HL-60 (cell line): ENCODE results near the gene GNPTAB.

Experiments
- DNase-seq, 2 experiments: peaks; one replicate each; pipeline ENCODE4 v3.0.0-alpha.2; 2010 to 2020; ENCODE audit warnings: low read depth in 1 of 2, low spot score in 1 of 2
- H3K27ac ChIP-seq: fragments of 250-450 bp; sonication (Bioruptor Pico); replicated peaks from 2 replicates; pipeline ENCODE4 v1.5.1; 2020; ENCODE audit warnings: mild to moderate bottlenecking, moderate library complexity
- H3K27me3 ChIP-seq: fragments of 250-450 bp; sonication (Bioruptor Pico); 2 replicates; pipeline ENCODE4 v1.5.1; 2021; ENCODE audit warnings: mild to moderate bottlenecking, moderate library complexity; ENCODE audit not compliant: insufficient read depth, poor library complexity, severe bottlenecking
- H3K4me3 ChIP-seq: replicated peaks from 2 replicates; pipeline ENCODE4 v1.5.1; 2011; ENCODE audit warnings: mild to moderate bottlenecking, control low read depth, low read length; ENCODE audit not compliant: insufficient read depth
- CTCF ChIP-seq: IDR thresholded peaks from one replicate; pipeline ENCODE4 v1.5.1; 2011; ENCODE audit warnings: low read length, control low read depth, inconsistent platforms; ENCODE audit not compliant: insufficient read depth
- GABPA ChIP-seq: IDR thresholded peaks from 2 replicates; pipeline ENCODE4 v1.6.1; 2012; ENCODE audit warnings: low read depth
- POLR2AphosphoS5 ChIP-seq: IDR thresholded peaks from 2 replicates; pipeline ENCODE4 v1.6.1; 2012; ENCODE audit warnings: low read depth
- REST ChIP-seq: IDR thresholded peaks from 2 replicates; pipeline ENCODE4 v1.6.1; 2012; ENCODE audit warnings: low read depth; ENCODE audit not compliant: insufficient replicate concordance
- SPI1 ChIP-seq: IDR thresholded peaks from 2 replicates; pipeline ENCODE4 v1.6.1; 2012; ENCODE audit warnings: low read depth, mild to moderate bottlenecking, borderline replicate concordance

GNPTAB gene

DNA sequence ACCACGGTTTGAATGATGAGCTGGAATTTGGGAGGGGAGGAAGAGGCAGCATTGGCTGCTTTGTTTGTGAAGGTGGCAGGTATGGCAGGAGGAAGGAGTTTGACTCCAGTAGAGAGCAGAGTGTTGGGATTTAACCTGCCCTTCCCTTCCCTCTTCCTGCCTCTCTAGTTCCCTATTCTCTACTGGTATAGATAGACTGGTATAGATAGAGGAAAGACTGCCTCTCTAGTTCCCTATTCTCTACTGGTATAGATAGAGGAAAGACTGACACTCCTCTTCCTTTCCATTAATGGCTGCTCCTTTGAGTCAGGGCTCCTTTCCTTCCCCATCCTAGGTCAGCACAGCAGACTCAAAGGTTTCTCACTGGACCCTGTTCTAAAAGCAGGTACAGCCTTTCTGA, 83.1 kb downstream of the GNPTAB start:
- no peak overlapping the region for H3K4me3 ChIP-seq
- no peak overlapping the region for H3K27ac ChIP-seq
- DNase-seq = peak in 1 of 2 experiments; percentile 21
- no peaks in the 10 kb centered on the region for H3K27me3 ChIP-seq
- TF ChIP-seq GABPA (no peak), SPI1 (peak; percentile 57; the same call in 1 of the 2 replicates)

DNA sequence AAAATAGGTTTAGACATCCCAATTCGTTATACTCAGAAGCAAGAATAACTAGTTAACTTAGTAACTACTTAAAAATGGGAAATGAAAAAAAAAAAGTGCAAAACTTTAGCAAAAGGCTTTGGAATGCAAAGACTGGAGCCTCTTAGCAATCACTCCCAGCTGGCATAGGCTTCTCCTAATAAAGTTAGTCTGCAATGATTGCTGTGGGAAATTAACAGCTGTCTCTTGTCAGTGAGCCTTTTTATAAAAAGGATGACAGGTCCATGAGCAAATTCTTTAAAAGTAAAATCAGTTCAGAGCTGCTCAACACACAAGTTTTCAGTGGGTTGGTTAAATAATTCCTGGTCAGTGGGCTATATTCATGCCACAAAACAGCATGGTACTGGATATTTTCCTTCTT, 84.1 kb downstream of the GNPTAB start:
- no peak for TF ChIP-seq SPI1
- Histone ChIP-seq H3K4me3 (no peak overlapping the region), H3K27me3 (no peaks in the 10 kb centered on the region), H3K27ac (no peak overlapping the region)
- no peak for DNase-seq

DNA sequence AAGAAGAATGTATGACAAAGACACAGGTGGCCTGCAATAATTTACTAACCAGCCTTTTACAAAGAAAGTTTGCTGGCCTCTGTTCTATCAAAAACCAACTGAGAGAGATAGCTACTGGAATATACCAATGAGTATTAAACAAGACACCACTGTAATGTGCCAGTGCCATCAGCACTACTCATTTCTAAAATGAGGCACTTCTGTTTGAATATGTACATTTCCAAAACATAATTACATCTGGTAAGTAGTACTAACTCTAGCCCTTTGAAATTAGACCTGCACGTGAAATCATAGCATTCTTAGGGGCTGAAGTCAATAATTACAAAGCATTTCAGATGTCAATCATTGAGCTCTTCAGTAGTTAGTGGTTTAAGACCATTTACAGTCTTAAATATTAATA, 84.6 kb downstream of the GNPTAB start:
- TF ChIP-seq GABPA (no peak), REST (no peak), SPI1 (no peak), CTCF (no peak), POLR2AphosphoS5 (no peak)
- no peak for DNase-seq
- H3K4me3 ChIP-seq = no peak overlapping the region
- H3K27ac ChIP-seq = no peak overlapping the region
- H3K27me3 ChIP-seq = no peaks in the 10 kb centered on the region

- Histone ChIP-seq H3K4me3 (no peak overlapping the region), H3K27me3 (no peaks in the 10 kb centered on the region), H3K27ac (no peak overlapping the region)
- no peak for DNase-seq
- TF ChIP-seq SPI1 (no peak), POLR2AphosphoS5 (no peak), REST (no peak), GABPA (no peak), CTCF (no peak)
Measured at GRCh38 chr12:101745481-101745880, 85.3 kb downstream of the GNPTAB start.

GRCh38 chr12:101743724-101744472, 86.9 kb downstream of the GNPTAB start:
- Histone ChIP-seq H3K4me3 (no peak overlapping the region), H3K27ac (no peak overlapping the region), H3K27me3 (no peaks in the 10 kb centered on the region)
- no peak for TF ChIP-seq POLR2AphosphoS5
- TF ChIP-seq CTCF = no peak
- TF ChIP-seq REST = no peak
- TF ChIP-seq GABPA = no peak
- no peak for TF ChIP-seq SPI1
- DNase-seq = no peak
